Astrocyte (in vitro differentiated cells and primary cell): ENCODE data around the gene XPNPEP3. TPM values are rescaled to one million over a fixed set of nuclear protein-coding genes. Genes with fewer than 3 reads are reported as not detected.

Source experiments
- DNase-seq: peaks from one replicate; pipeline ENCODE4 v3.0.0-alpha.2; 2010; ENCODE audit warnings: low read depth
- FAIRE-seq: peaks from 2 replicates; lab custom pipeline; 2011; peaks lifted over from hg19 to GRCh38; lab: Jason Lieb, UNC
- H2AFZ ChIP-seq: 2 replicates; pipeline ENCODE4 v1.6.0; 2012; ENCODE audit warnings: low read depth, low read length, inconsistent platforms
- H3K27ac ChIP-seq: 2 replicates; pipeline ENCODE4 v1.5.1; 2011; ENCODE audit warnings: low read depth, low read length, inconsistent platforms
- H3K27me3 ChIP-seq: 2 replicates; pipeline ENCODE4 v1.6.0; 2011; ENCODE audit warnings: low read length, inconsistent platforms; ENCODE audit not compliant: insufficient read depth
- H3K36me3 ChIP-seq: 2 replicates; pipeline ENCODE4 v1.5.1; 2011; ENCODE audit warnings: low read length, inconsistent platforms; ENCODE audit not compliant: insufficient read depth
- H3K4me1 ChIP-seq: 2 replicates; pipeline ENCODE4 v1.5.1; 2011; ENCODE audit warnings: low read length, inconsistent platforms; ENCODE audit not compliant: insufficient read depth
- H3K4me2 ChIP-seq: 2 replicates; pipeline ENCODE4 v1.6.0; 2012; ENCODE audit warnings: low read length, inconsistent platforms
- H3K4me3 ChIP-seq: 2 replicates; pipeline ENCODE4 v1.5.1; 2011; ENCODE audit warnings: low read depth, mild to moderate bottlenecking, low read length, inconsistent platforms; ENCODE audit not compliant: insufficient read depth
- H3K79me2 ChIP-seq: 2 replicates; pipeline ENCODE4 v1.6.0; 2012; ENCODE audit warnings: mild to moderate bottlenecking, low read length, inconsistent platforms; ENCODE audit not compliant: insufficient read depth
- H3K9ac ChIP-seq: 2 replicates; pipeline ENCODE4 v1.6.0; 2012; ENCODE audit warnings: mild to moderate bottlenecking, low read length, inconsistent platforms
- H3K9me3 ChIP-seq: 2 replicates; pipeline ENCODE4 v1.5.1; 2012; ENCODE audit warnings: low read depth, mild to moderate bottlenecking, low read length, inconsistent platforms; ENCODE audit not compliant: insufficient read depth
- H4K20me1 ChIP-seq: 2 replicates; pipeline ENCODE4 v1.6.0; 2012; ENCODE audit warnings: low read length, inconsistent platforms; ENCODE audit not compliant: insufficient read depth
- H3K27ac Mint-ChIP-seq: one replicate; pipeline ENCODE4 v1.8.0; 2021; ENCODE audit warnings: mild to moderate bottlenecking, mixed read lengths; ENCODE audit not compliant: unreplicated experiment
- H3K27me3 Mint-ChIP-seq: one replicate; pipeline ENCODE4 v1.8.0; 2021; ENCODE audit warnings: low read depth, mixed read lengths; ENCODE audit not compliant: unreplicated experiment
- H3K36me3 Mint-ChIP-seq: one replicate; pipeline ENCODE4 v1.8.0; 2021; ENCODE audit warnings: low read depth, mixed read lengths; ENCODE audit not compliant: unreplicated experiment
- H3K4me1 Mint-ChIP-seq: one replicate; pipeline ENCODE4 v1.8.0; 2021; ENCODE audit warnings: low read depth, mixed read lengths; ENCODE audit not compliant: unreplicated experiment
- H3K4me3 Mint-ChIP-seq: one replicate; pipeline ENCODE4 v1.8.0; 2021; ENCODE audit warnings: mild to moderate bottlenecking, moderate library complexity, mixed read lengths; ENCODE audit not compliant: unreplicated experiment
- H3K9me3 Mint-ChIP-seq: one replicate; pipeline ENCODE4 v1.8.0; 2021; ENCODE audit warnings: mild to moderate bottlenecking, mixed read lengths; ENCODE audit not compliant: unreplicated experiment
- EZH2 ChIP-seq: IDR thresholded peaks from 2 replicates; pipeline ENCODE4 v1.6.1; 2012; ENCODE audit warnings: mild to moderate bottlenecking, low read length, inconsistent platforms; ENCODE audit not compliant: insufficient read depth
- total RNA-seq: library from RNA; stranded (reverse); gene quantifications from 2 replicates; pipeline ENCODE4 v1.2.1, GENCODE V29; 2021
- TF ChIP-seq, protein P1 (sequence below): IDR thresholded peaks from 2 replicates; pipeline ENCODE4 v1.5.1; 2011; ENCODE audit warnings: low read depth, mild to moderate bottlenecking, inconsistent platforms, low read length, moderate library complexity; ENCODE audit not compliant: insufficient read depth

The XPNPEP3 gene
- total RNA-seq, 1 donor from 2014 or later: 21.8 TPM

GRCh38 chr22:40890881-40891280, 33.9 kb downstream of the XPNPEP3 start:
- no peak overlapping the region for H3K27ac Mint-ChIP-seq
- H3K27me3 ChIP-seq: no peaks in the 10 kb centered on the region
- H3K9me3 ChIP-seq: no peaks in the 10 kb centered on the region
- no peak for TF ChIP-seq EZH2
- TF ChIP-seq, protein P1, sequence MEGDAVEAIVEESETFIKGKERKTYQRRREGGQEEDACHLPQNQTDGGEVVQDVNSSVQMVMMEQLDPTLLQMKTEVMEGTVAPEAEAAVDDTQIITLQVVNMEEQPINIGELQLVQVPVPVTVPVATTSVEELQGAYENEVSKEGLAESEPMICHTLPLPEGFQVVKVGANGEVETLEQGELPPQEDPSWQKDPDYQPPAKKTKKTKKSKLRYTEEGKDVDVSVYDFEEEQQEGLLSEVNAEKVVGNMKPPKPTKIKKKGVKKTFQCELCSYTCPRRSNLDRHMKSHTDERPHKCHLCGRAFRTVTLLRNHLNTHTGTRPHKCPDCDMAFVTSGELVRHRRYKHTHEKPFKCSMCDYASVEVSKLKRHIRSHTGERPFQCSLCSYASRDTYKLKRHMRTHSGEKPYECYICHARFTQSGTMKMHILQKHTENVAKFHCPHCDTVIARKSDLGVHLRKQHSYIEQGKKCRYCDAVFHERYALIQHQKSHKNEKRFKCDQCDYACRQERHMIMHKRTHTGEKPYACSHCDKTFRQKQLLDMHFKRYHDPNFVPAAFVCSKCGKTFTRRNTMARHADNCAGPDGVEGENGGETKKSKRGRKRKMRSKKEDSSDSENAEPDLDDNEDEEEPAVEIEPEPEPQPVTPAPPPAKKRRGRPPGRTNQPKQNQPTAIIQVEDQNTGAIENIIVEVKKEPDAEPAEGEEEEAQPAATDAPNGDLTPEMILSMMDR: no peak
- no peaks in the 10 kb centered on the region for H3K79me2 ChIP-seq
- no peaks in the 10 kb centered on the region for H3K9me3 Mint-ChIP-seq
- H3K27ac ChIP-seq: no peak overlapping the region
- no peaks in the 10 kb centered on the region for H3K4me1 Mint-ChIP-seq
- no peaks in the 10 kb centered on the region for H3K27me3 Mint-ChIP-seq
- FAIRE-seq (no peak), DNase-seq (no peak)
- no peak overlapping the region for H3K9ac ChIP-seq
- H3K4me2 ChIP-seq: no peak overlapping the region
- H3K36me3 ChIP-seq: peaks cover 17% of the 10 kb centered on the region
- no peak overlapping the region for H2AFZ ChIP-seq
- H3K36me3 Mint-ChIP-seq: peaks cover 12% of the 10 kb centered on the region
- no peaks in the 10 kb centered on the region for H3K4me1 ChIP-seq
- no peak overlapping the region for H3K4me3 Mint-ChIP-seq
- no peaks in the 10 kb centered on the region for H4K20me1 ChIP-seq
- H3K4me3 ChIP-seq: no peak overlapping the region

DNA sequence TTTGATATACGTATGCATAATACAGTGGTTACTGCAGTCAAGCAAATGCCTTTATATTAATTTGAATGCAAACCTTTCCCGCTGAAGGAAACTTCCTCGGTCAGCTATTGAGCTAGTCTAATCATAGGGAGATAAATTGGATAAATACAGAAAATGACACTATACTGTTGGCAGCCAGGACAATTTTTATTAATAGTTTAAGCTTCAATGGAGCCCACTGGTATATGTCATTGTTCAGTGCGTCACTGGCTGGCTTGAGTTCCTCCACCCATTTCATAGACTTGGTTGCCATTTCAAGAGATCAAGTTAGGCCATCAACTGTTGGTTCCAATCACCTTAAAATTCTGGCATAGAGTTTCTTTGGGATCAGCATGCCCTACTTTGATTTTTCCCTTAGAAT, 37.5 kb downstream of the XPNPEP3 start:
- Mint-ChIP-seq H3K9me3 (no peaks in the 10 kb centered on the region), H3K36me3 (peaks cover 8% of the 10 kb centered on the region), H3K4me3 (no peak overlapping the region), H3K27me3 (no peaks in the 10 kb centered on the region), H3K27ac (no peak overlapping the region), H3K4me1 (peaks cover 3% of the 10 kb centered on the region)
- Histone ChIP-seq H2AFZ (no peak overlapping the region), H3K4me2 (no peak overlapping the region), H3K27ac (no peak overlapping the region), H4K20me1 (no peaks in the 10 kb centered on the region), H3K9me3 (no peaks in the 10 kb centered on the region), H3K27me3 (no peaks in the 10 kb centered on the region), H3K36me3 (peaks cover 4% of the 10 kb centered on the region), H3K4me1 (no peaks in the 10 kb centered on the region), H3K4me3 (no peak overlapping the region), H3K9ac (no peak overlapping the region), H3K79me2 (no peaks in the 10 kb centered on the region)
- no peak for DNase-seq
- TF ChIP-seq, protein P1: no peak
- no peak for TF ChIP-seq EZH2
- FAIRE-seq: no peak

GRCh38 chr22:40898850-40899357, 42.0 kb downstream of the XPNPEP3 start:
- Histone ChIP-seq H3K9me3 (no peaks in the 10 kb centered on the region), H3K36me3 (no peaks in the 10 kb centered on the region), H2AFZ (no peak overlapping the region), H3K27me3 (no peaks in the 10 kb centered on the region), H3K4me3 (no peak overlapping the region), H3K27ac (no peak overlapping the region), H3K79me2 (no peaks in the 10 kb centered on the region), H3K4me2 (peak overlapping the region; percentile 44), H4K20me1 (no peaks in the 10 kb centered on the region), H3K9ac (no peak overlapping the region), H3K4me1 (no peaks in the 10 kb centered on the region)
- H3K4me1 Mint-ChIP-seq: peaks cover 3% of the 10 kb centered on the region
- peak; percentile 40 for DNase-seq
- no peaks in the 10 kb centered on the region for H3K27me3 Mint-ChIP-seq
- no peak overlapping the region for H3K27ac Mint-ChIP-seq
- H3K9me3 Mint-ChIP-seq: no peaks in the 10 kb centered on the region
- H3K36me3 Mint-ChIP-seq: peaks cover 7% of the 10 kb centered on the region
- H3K4me3 Mint-ChIP-seq: no peak overlapping the region
- peak; percentile 29 for FAIRE-seq
- TF ChIP-seq EZH2: no peak
- TF ChIP-seq, protein P1: peak; percentile 64
